NCI-H2107 (cell line): Measurements from ENCODE around the gene NFATC2.
"Not testable (repeated sequence)": the region's sequence is repeated elsewhere in the genome, so short reads cannot be mapped to it uniquely, and the experiment has no call there.

ENCODE experiments used
- DNase-seq: peaks from one replicate; lab custom pipeline; 2025; lab: John Stamatoyannopoulos, UW

NFATC2 gene

DNA sequence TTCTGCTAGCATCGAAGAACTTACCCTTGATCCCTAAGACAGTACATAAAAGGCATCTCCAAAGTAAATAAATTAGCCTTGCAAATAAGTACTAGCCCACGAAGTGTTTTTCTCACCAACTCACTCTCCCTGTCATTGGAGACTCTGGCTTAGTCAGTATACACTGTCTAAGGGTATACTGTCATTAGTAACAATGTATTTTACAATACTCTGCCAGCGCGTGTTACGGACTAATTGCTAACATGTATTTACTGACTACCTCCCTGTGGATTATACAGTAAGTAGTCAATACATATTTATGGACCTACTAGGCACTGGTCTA lies 72.1 kb downstream of the NFATC2 start:
- DNase-seq, result no peak

- peak; percentile 47 for DNase-seq
Observed at GRCh38 chr20:51469578-51470498, 72.7 kb downstream of the NFATC2 start.

GRCh38 chr20:51469046-51469445 lies 73.5 kb downstream of the NFATC2 start:
- DNase-seq, result no peak

DNA sequence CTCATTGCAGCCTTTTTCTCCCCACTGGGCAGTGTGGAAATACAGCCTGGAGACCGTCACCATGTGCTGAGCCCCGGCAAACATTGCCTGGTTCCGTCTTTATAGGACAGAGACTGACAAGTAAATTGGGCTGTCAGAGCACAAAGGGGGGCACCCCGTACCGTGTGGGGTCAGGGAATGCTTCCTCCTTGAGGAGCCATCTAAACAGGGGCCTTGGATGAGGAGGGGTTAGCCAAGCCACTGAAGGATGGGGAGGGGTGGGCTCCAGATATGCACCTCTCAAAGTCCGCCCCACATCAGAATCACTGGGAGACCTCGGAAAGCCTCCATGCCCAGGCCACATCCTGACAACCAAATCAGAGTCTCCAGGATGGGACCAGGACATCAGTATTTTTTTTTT lies 73.9 kb downstream of the NFATC2 start:
- no peak for DNase-seq

DNA sequence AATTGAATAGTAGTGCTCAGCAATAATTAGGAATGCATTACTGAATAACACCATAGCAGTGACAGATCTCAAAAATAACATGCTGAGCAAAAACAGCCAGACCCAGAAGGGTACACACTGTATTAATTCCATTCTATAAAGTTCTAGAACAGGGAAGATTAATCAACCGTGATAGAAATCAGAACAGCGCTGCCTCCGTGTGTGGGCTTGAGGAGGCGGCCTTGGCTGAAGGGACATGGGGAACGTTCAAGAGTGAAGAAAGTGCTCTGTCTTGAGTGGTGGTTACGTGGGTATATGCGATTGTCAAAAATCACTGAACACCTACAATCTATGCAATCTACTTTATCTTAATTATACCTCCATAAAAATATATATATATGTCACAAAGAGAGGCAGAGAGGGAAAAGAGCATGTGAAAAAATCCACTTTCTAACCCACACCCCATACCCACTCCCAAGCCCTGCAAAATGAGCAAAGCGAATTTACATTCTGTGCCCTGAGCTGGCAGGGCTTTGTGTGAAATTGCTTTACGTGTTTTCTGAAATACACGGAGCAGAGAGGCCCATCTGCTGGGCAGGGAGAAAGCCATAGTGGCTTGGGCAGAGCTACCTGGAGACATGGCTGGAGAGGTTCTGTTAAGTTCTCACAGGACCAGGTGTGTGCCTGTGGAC lies 74.4 kb downstream of the NFATC2 start:
- no peak for DNase-seq

DNA sequence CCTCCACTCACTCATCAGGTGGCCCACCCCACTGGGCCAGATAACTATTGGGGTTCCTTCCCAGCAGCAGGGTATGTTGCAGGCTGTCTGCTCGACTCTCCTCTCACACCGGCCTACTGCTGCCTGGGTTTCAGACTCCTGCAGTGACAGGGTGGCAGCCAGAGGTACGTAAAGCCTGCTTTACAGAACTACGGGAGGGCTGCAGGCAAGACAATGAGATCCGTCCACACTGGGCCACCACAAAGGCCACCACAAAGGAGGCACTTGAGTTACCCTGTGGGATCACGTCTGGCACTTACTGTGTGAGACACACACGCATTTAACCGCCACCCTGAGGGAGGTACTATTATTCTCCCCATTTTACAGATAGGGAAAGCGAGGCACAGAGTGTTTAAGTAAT lies 78.5 kb downstream of the NFATC2 start:
- no peak for DNase-seq

GRCh38 chr20:51463560-51463959 lies 79.0 kb downstream of the NFATC2 start:
- DNase-seq, result no peak

DNA sequence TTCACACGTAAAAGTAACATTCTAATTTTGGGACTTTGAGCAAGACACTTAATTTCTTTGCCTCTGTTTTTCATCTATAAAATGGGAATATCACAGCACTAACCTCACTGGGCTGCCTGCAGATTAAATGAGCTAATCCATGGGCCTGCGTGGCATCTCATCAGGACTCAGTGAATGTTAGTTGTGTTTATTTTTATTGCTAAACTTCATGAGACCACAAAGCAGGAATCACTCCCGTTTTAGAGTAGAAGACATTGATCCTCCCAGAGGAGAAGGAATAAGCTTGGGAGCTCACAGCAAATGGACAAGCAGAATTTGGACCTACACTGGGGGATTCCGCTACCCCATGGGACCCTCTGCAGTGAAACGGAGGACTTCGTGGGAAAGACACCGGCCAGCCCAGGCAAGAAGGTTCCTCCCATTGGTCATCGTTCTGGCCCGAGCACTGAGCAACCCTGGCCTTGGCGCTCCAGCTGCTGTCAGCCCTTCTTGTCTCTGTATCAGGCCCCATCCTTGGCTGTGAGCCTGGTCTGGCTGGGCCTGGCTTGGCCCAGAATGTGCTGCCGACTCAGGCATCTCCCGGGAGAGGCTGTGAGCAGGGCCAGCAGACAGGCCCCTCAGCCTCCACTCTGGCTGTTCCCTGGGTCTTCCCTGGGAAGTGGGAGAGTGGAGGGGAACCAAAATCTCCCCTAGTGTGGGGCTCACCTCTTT lies 79.8 kb downstream of the NFATC2 start:
- DNase-seq, result no peak

GRCh38 chr20:51461846-51462245 lies 80.7 kb downstream of the NFATC2 start:
- DNase-seq, result not testable (repeated sequence)

GRCh38 chr20:51461306-51461705 lies 81.2 kb downstream of the NFATC2 start:
- DNase-seq, result no peak

GRCh38 chr20:51460569-51461265 lies 81.8 kb downstream of the NFATC2 start:
- no peak for DNase-seq

DNA sequence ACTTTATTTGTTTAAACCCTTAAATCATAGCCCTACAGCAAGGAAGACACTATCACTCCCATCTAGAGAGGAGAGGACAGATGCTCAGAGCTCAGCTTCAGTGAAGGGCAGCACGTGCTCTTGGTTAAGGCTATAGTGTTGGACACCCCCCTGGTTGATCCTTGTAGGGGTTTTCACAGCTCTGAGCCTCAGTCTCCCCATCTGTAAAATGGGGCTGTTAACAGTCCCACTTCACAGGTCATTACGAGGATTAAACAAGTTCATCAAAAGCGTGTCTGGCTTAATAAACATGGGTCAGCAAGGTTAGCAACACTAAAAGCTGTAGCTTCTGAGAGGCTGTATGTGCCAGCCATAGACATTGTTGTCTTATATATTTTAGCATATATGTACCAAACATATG lies 82.4 kb downstream of the NFATC2 start:
- DNase-seq, result no peak

DNA sequence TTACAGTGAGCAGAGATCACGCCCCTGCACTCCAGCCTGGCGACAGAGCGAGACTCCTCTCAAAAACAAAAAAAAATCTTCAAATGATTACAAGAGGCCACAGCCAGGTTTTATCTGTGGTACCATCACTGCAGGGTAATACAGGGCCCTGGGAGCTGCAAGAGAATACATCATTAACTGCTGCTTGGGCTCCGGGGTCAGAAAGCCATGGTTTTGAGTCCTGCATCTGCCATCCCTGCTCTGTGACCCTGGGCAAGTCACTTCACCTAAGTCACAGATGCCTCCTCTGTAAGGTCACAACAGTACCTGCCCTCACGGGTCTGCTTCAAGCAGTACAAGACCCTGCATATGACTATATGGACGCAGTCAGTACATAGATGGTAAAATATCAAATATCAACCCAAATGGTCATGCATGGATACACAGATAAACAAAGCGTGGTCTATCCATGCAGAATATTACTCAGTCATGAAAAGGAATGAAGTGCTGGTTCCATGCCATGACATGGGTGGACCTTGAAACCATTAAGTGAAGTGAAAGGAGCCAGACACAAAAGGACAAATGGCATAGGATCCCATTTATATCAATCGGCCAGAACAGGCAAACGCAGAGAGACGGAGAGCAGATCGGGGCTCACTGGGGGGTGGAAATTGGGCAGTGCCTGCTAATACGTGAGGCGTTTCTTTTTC lies 83.6 kb downstream of the NFATC2 start:
- no peak for DNase-seq

DNA sequence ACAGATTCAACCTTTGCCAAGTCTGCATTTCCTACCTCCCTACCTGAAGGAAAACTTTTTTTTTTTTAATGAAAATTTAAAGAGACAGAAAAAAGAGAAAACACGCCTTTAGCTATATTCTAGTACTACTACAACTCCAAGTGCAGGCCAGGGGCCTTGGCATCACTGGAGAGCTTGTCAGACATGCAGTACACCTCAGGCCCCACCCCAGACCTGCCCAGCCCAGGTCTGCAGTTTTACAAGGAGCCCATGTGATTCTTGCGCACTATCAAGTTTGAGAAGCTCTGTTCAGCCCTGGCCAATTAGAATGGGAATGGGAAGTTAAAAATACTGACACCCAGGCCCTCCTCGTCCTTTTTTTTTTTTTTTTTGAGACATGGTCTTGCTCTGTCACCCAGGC lies 85.0 kb downstream of the NFATC2 start:
- DNase-seq, result no peak

GRCh38 chr20:51456511-51457509 lies 85.7 kb downstream of the NFATC2 start:
- DNase-seq, result peak; percentile 27

GRCh38 chr20:51454250-51454865 lies 88.2 kb downstream of the NFATC2 start:
- DNase-seq, result no peak

DNA sequence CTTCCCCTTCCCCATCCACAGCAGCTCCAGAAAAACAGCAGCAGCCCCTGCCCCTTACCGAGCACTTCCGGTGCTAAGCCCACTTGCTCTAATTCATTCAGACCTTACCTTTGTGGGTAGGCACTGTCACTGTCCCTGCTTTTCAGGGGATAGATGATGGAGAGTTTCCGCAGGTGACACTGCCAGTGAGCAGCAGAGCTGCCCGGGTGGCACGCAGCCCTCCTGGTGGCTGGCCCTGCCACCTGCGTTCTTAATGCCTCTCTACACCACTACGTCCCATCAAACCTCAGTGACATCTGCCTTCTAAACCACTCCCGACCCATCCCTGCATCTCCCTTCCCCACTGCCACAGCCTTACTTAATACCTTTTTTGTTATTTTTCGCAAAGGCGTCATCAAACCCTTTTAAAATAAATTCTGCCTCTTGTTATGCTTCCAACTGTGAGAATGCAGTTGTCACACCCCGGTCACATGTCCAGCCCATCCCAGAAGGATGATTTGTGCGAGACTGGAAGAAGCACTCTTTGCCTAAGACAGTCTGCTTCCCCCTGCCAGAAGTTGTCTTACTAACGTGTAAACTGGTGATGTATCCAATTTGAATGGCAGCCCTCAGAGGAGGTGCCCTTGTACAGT lies 89.7 kb downstream of the NFATC2 start:
- DNase-seq, result no peak

GRCh38 chr20:51452091-51452613 lies 90.4 kb downstream of the NFATC2 start:
- no peak for DNase-seq

DNA sequence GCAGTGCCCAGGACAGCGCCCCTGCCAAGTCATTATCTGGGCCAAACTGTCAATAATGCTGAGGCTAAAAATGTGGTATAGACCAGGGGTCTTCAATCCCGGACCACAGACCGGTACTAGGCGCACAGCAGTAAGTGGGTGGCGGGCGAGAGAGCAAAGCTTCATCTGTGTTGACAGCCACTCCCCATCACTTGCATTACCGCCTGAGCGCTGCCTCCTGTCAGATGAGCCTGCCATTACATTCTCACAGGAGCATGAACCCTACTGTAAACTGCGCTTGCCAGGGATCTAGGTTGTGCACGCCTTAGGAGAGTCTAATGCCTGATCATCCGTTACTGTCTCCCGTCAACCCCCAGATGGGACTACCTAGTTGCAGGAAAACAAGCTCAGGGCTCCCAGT lies 91.0 kb downstream of the NFATC2 start:
- no peak for DNase-seq
